GM18909 (cell line): ENCODE data around the gene CSNK2B.
"Not testable (repeated sequence)": the region's sequence is repeated elsewhere in the genome, so short reads cannot be mapped to it uniquely, and the experiment has no call there.

ENCODE experiments used
- ATAC-seq: cut with Tn5 transposase; IDR thresholded peaks from one replicate; pipeline ENCODE4 v1.9.1; 2021; ENCODE audit warnings: mild to moderate bottlenecking; ENCODE audit not compliant: unreplicated experiment, poor library complexity

Gene CSNK2B

GRCh38 chr6:31687860-31688693 lies 22.2 kb downstream of the CSNK2B start:
- ATAC-seq, result no peak

- ATAC-seq, result no peak
These were observed 23.6 kb downstream of the CSNK2B start for GRCh38 chr6:31689249-31690110.

GRCh38 chr6:31690231-31691077 lies 24.6 kb downstream of the CSNK2B start:
- ATAC-seq, result no peak

GRCh38 chr6:31691078-31691463 lies 25.2 kb downstream of the CSNK2B start:
- ATAC-seq, result no peak

- ATAC-seq, result no peak
These were observed 25.8 kb downstream of the CSNK2B start for GRCh38 chr6:31691564-31692108.

GRCh38 chr6:31692353-31692752 lies 26.5 kb downstream of the CSNK2B start:
- no peak for ATAC-seq

- no peak for ATAC-seq
These were observed 27.0 kb downstream of the CSNK2B start for GRCh38 chr6:31692886-31693285.

GRCh38 chr6:31693535-31693934 lies 27.7 kb downstream of the CSNK2B start:
- no peak for ATAC-seq

GRCh38 chr6:31697555-31697954 lies 31.7 kb downstream of the CSNK2B start:
- ATAC-seq, result no peak

- no peak for ATAC-seq
These were observed 35.0 kb downstream of the CSNK2B start for GRCh38 chr6:31700740-31701401.

GRCh38 chr6:31701666-31702404 lies 36.0 kb downstream of the CSNK2B start:
- ATAC-seq, result no peak

GRCh38 chr6:31702405-31702818 lies 36.5 kb downstream of the CSNK2B start:
- ATAC-seq, result no peak

- ATAC-seq, result peak; percentile 85
These were observed 37.2 kb downstream of the CSNK2B start, which contains the start of gene ABHD16A for GRCh38 chr6:31702819-31703716. TSS of gene ABHD16A (minus strand) at chr6:31703324. CDS start at chr6:31703281, 43 bp downstream.

- ATAC-seq, result no peak
These were observed 40.1 kb downstream of the CSNK2B start for GRCh38 chr6:31705931-31706330.

- no peak for ATAC-seq
These were observed 40.7 kb downstream of the CSNK2B start, which contains the start of gene LY6G6F for GRCh38 chr6:31706599-31706998. TSS of gene LY6G6F (plus strand) at chr6:31706866. CDS start at chr6:31706907, 41 bp downstream.

GRCh38 chr6:31707701-31708100 lies 41.8 kb downstream of the CSNK2B start:
- no peak for ATAC-seq

- no peak for ATAC-seq
These were observed 42.3 kb downstream of the CSNK2B start for GRCh38 chr6:31708224-31708623.

GRCh38 chr6:31709157-31709556 lies 43.3 kb downstream of the CSNK2B start:
- not testable (repeated sequence) for ATAC-seq
